Measurements from ENCODE around the gene EIF2S2.

EIF2S2 gene

GRCh38 chr20:34089655-34090345 lies 22.2 kb downstream of the EIF2S2 start:
- DNase-seq (ENCODE audit: low spot score), result no peak

DNA sequence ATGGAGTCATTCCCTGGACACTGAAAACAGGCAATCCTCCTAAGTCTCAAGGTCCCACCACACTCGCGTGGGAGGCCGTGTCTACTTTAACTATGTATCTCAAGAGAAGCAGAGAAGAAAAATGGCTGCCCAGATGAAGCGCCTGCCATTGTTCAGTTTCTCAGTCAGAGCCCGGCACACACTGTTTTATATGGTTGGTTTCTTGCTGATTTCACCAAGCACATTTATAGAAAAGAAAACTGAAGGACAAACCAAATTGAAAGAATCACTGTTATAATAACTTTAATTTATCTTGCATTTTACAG lies 22.9 kb downstream of the EIF2S2 start:
- DNase-seq (ENCODE audit: low spot score), result no peak

- DNase-seq (ENCODE audit: low spot score), result no peak
These were observed 23.5 kb downstream of the EIF2S2 start for GRCh38 chr20:34088305-34089174.

- DNase-seq (ENCODE audit: low spot score), result no peak
These were observed 26.5 kb downstream of the EIF2S2 start for GRCh38 chr20:34085544-34086040.

DNA sequence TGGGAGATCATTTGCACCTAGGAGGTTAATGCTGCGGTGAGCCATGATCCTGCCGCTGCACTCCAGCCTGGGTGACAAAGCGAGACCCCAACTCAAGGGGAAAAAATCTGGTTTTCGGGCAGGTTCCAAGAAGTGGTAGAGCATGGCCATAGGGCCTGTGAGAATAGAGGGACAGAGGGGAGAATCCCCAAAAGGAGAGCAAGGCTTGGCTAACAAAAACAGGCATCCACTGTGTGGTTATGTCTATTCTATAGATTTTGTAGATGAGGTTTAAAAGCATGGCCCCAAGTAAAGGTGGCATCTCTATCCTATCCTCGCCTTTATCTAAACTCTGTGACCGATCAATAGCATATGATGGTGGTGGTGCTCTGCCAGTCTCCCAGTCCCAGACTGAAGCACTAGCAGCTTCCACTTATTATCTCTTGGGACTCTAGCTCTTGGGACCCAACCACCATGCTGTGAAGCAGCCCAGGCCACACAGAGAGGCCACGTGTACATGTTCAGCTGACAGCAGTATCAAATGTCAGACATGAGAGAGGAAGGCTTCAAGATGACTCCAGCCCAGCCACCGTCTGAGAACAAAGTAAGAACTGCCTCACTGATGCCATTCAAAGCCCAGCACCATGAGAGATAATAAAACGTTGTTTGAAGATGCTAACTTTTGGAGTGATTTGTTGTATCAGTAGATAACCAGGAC lies 27.7 kb downstream of the EIF2S2 start:
- no peak for DNase-seq (ENCODE audit: low spot score)

- no peak for DNase-seq (ENCODE audit: low spot score)
These were observed 28.3 kb downstream of the EIF2S2 start for GRCh38 chr20:34083781-34084180.

DNA sequence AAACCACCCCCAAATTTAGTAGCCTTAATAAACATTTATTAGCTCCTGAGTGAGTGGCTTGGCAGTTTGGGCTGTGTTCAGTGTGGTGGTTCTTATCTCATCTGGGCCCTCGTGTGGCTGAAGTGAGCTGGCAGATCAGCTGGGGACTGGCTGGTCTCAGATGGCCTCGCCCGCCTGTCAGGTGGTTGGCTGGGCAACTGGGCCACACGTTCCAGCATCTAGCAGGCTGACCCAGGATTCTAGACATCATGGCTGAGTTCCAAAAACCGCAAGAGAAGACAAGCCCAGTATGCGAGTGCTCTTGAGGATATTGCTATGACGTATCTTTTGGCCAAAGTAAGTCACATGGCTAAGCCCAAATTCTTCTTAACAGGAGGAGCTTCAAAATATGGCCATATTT lies 28.9 kb downstream of the EIF2S2 start:
- DNase-seq (ENCODE audit: low spot score), result no peak

DNA sequence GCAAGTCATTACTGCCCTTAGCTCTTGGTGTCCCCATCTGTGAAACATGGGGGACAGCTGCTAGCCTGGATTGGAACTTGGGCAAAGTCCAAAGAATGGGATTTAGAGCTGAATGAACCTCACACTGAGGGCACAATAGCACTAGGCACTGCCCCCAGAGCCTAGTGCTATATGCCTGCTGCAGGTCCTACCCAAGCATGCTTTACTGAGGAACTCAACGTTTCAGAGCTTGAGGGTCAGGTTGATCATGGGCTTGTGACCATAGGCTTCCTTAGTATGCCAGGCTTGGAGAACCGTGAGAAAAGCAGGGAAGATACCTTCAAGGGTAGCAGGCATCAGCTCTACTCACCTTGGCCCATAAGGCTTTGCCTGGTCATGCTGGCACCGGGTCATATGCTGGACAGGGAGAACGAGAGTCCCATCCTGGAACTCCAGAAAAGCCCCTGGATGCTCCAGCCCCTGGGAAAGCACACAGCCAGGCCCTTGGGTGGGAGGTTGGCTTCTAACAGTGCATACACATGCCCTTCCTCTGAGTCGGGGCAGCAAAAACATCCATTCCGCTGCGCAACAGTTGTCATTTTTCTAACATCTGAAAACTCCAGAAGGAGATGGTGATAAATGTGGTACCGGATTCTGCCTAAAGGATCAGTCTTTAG lies 29.7 kb downstream of the EIF2S2 start:
- no peak for DNase-seq (ENCODE audit: low spot score)

DNA sequence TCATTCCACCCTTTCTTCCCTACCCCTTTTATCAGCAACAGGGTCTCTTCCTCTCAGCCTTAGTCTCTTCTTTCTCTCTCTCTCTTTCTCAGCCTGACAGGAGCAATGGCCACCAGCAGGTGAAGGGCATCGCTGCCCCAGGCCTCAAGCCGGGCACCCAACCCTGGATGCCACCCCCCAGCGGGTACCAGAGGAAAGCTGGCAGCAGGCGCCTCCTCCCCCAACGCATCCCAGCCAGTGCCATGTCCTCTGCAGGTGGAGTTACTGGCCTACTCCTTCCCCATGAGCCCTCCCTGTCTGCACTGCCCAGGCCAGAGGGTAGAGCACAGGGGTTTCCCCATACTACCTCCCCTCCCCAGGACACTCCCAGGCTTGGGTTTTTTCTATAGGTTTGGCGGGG lies 32.2 kb downstream of the EIF2S2 start:
- no peak for DNase-seq (ENCODE audit: low spot score)

- DNase-seq (ENCODE audit: low spot score), result no peak
These were observed 33.5 kb downstream of the EIF2S2 start for GRCh38 chr20:34078540-34078939.

DNA sequence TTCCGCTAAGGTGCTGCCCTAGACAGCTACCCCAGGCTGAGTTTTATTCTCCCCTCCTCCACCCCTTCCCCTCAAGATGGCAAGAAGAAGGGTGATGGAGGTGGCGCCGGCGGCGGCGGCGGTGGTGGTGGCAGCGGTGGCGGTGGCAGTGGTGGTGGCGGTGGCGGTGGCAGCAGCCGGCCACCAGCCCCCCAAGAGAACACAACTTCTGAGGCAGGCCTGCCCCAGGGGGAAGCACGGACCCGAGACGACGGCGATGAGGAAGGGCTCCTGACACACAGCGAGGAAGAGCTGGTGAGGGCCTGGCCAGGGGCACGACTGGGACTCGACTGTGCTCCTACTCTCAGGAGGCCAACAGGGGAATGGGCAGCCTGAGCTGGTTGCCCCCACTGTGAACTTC lies 35.1 kb downstream of the EIF2S2 start:
- DNase-seq (ENCODE audit: low spot score), result no peak

- no peak for DNase-seq (ENCODE audit: low spot score)
These were observed 36.4 kb downstream of the EIF2S2 start for GRCh38 chr20:34075647-34076046.

DNA sequence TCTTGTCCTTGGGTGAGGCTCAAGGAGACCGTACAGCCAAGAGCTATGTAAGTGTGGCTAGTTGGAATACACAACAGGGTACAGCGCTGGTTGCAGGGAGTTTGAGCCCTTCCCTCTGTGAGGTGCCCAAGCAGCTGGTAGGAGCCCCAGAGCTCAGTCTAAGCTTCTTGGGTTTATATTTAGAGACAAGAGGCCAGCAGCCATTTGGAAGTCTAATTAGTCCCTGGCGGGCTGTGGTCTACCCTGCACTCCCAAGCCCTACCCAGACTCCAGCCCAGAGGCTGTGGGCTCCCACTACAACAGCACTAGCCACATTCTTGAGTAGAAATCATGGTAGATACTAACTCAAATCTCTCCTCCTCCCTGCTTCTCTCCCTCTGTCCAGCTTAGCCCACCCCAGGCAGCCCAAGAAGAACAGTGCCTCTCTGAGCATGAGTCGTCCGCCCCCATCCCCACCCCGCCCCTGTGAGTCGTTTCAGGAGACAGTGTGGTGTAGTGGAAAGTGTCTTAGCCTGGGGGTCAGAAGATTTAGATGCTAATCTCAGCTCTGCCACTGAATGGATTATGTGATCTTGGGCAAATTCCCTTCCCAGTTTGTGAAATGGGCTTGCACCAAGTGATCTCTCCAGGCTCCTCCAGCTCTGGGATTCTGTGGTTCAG lies 37.8 kb downstream of the EIF2S2 start:
- no peak for DNase-seq (ENCODE audit: low spot score)

DNA sequence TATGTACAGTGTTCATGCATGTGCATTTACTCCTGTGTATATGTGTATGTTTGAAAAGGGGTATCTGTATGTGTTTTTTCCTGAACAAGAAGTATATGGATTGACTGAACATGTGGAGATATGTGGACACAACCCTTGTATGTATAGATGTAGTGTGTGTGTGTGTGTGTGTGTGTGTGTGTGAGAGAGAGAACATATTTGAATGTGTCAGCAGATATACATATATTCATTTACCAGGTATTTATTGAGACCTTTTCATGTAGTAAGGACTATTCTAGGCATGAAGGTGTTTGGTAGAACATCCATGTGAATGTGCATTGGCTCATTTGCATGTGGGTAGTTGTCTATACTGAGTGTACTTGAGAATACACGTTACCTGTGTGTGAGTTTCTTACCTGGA lies 39.3 kb downstream of the EIF2S2 start:
- DNase-seq (ENCODE audit: low spot score), result no peak

DNA sequence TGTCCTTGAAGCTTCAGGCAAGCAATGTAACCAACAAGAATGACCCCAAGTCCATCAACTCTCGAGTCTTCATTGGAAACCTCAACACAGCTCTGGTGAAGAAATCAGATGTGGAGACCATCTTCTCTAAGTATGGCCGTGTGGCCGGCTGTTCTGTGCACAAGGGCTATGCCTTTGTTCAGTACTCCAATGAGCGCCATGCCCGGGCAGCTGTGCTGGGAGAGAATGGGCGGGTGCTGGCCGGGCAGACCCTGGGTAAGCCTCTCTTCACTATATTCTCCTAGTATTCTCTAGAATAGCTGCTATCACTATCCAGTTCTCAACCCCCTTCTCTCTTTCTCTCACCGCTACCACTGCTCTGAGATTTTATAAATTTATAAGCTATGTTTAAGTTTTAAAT lies 40.0 kb downstream of the EIF2S2 start:
- DNase-seq (ENCODE audit: low spot score), result no peak

DNA sequence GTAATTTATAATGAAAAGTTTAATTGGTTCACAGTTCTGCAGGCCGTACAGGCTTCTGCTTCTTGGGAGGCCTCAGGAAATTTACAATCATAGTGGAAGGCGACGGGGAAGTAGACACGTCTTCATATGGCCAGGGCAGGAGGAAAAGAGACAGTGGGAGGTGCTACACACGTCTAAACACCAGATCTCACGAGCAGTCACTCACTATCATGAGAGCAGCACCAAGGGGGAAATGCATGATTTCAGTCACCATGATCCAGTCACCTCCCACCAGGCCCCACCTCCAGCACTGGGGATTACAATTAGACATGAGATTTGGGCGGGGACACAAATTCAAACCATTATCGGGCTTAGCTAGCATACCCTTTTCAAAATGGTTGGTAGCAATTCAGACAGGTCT lies 41.2 kb downstream of the EIF2S2 start:
- no peak for DNase-seq (ENCODE audit: low spot score)

DNA sequence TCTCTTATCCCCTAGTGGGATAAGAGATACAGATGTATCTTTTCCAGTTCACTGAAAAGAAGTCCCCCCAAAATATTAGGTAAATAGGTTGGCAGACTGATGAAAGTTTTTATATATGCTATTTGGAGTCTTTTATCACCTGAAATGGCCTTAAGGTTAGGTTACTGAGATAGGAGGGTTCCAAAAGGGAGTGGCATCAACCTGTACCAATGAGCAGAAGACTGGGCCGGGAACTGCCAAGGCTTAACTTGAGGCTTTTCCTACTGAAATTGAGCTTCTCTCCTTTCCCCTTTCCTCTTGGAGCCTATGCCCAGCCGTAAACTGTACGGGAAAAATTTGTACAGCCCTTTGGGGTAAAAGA lies 42.0 kb downstream of the EIF2S2 start:
- no peak for DNase-seq (ENCODE audit: low spot score)

DNA sequence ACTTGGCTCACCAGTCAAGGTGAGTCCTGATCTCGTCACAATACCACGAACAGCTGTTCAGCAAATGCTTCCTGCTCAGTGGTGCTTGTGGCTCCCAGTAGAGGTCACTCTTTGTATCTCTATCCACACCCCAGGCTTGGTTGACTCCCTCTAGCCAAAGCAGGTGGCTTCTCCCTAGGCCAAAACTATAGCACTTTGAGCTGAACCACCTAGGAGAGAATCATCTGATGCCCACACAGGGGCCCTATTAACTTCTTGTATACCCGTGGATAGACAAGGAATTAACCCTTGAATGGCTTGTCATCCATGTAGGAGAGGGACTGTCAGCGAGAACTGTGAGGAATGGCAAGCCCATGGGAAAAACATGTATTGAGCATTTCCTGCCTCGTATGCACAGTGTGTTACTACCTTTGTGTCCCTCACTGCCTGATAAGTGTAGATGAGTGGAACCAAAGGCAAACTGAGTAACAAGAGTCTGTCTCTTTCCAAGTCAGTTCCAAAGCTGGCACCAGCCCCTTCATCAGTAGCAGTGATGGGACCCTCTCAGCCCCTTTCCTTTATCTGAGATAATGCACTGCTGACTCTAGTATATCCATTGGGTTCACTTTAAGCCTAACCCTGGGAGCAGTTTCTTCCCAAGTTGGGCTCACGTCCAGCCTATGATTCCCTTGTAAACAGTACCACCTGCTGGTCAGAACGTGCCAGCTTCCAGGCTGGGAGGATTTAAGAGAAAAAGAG lies 42.5 kb downstream of the EIF2S2 start:
- peak; percentile 84 for DNase-seq (ENCODE audit: low spot score)

- no peak for DNase-seq (ENCODE audit: low spot score)
These were observed 44.0 kb downstream of the EIF2S2 start for GRCh38 chr20:34068001-34068400.

GRCh38 chr20:34066476-34067090 lies 45.5 kb downstream of the EIF2S2 start:
- DNase-seq (ENCODE audit: low spot score), result no peak

GRCh38 chr20:34065260-34065659 lies 46.8 kb downstream of the EIF2S2 start:
- no peak for DNase-seq (ENCODE audit: low spot score)
